GM21717 (cell line): ENCODE results near the gene STX1A.
A peak's percentile ranks its signal among the peaks of the same experiment; 100 is the strongest.

ENCODE experiments used
- ATAC-seq: cut with Tn5 transposase; IDR thresholded peaks from one replicate; pipeline ENCODE4 v1.9.1; 2021; ENCODE audit warnings: mild to moderate bottlenecking, moderate library complexity; ENCODE audit not compliant: unreplicated experiment

The STX1A gene

DNA sequence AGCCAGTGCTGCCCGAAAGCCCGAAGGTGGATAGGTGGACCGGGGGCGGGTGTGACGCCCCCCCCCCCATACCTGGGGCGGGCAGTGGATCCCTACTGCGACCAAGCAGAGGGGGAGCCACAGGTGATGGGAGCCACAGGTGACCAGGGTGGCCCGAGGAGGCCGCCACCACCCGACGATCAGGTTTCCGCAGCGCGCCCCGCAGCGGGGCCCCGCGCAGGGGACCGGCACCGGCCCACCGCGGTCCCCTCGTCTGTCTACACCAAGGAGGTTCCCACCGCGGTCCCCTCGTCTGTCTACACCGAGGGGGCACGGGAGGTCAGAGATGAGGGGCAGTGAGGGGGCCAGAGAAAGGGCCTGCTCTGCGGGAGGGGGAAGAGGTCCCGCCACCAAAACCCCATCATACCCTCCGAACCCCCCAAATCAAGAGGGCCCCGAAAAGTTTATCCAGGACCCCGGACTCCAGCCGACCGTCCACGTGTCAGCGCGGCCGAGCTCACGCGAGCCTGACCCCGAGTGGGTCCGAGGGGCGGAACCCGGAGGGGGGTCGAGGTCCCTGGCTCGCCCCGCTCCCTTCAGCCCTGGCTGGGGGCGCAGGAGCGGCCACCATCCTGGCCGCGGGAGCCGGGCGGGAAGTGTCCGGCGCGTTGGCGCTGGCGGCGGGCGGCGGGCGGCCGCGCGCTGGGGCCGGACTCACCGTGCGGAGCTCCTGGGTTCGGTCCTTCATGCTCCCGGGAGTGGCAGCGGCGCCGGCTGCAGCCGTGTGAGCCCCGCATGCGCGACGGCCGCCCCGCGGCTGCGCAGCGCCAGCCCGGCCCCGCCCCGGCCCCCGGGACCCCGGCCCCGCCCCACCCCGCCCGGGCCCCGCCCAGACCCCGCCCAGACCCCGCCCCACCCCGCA, at the start of gene STX1A:
TSS of gene STX1A (minus strand) at position 765 of the 901 bp plus-strand sequence. CDS start at position 727, 38 bp downstream.
- no peak for ATAC-seq

- ATAC-seq = no peak
Measured at GRCh38 chr7:73768641-73769480, 49.4 kb upstream of the STX1A start.

- no peak for ATAC-seq
Measured at GRCh38 chr7:73766556-73767229, 47.2 kb upstream of the STX1A start.

- no peak for ATAC-seq
Measured at GRCh38 chr7:73762659-73762999, 43.2 kb upstream of the STX1A start.

- ATAC-seq = no peak
Measured at GRCh38 chr7:73761854-73762658, 42.6 kb upstream of the STX1A start.

DNA sequence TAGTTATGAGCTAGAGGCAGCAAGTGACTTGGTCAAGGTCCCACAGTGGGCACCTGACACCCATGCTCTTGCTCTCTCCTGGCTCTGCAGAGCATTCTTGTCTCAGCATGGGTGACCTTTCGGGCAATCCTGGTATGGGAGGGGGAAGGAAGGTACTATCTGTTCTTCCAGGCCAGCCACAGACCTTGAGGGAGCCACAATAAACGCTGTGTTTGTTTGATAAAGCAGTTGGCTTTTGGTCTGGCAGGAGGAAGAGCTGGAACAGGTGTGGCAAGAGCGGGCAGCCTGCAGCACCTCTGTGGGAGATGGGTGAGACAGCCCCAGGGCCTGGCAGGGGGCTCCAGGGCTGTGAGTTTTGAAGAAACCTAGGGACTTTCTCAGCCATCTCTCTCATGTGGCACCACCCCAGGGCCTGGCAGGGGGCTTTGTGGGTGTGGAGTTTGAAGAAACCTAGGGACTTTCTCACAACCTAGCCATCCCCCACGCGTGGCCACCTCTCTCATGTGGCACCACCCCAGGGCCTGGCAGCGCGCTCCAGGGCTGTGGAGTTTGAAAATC, 39.2 kb upstream of the STX1A start:
- ATAC-seq = no peak

DNA sequence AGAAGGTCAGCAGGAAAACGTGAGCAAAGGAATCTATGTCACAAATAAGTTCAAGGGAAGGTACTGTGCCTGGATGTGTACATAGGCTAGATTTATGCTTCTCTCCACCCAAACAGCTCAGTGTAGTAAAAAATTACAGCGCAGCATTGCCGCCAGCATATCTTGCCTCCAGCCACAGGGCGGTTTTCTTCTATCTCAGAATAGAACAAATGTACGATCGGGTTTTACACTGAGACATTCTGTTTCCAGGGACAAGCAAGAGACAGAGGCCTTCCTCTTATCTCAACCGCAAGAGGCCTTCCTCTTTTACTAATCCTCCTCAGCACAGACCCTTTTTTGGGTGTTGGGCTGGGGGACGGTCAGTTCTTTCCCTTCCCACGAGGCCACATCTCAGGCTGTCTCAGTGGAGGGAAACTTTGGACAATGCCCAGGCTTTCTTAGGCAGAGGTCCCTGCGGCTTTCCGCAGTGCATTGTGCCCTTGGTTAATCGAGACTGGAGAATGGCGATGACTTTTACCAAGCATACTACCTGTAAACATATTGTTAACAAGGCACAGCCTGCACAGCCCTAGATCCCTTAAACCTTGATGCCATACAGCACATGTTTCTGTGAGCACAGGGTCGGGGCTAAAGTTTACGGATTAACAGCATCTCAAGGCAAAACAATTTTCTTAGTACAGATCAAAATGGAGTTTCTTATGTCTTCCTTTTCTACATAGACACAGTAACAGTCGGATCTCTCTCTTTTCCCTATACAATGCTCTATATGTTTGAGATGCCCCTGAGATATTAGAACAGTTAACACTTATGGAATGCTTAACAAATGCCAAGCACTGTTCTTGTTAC, 30.7 kb upstream of the STX1A start:
- no peak for ATAC-seq

GRCh38 chr7:73746378-73746777, 26.9 kb upstream of the STX1A start:
- no peak for ATAC-seq

GRCh38 chr7:73742753-73743641, 23.5 kb upstream of the STX1A start:
- ATAC-seq = no peak

DNA sequence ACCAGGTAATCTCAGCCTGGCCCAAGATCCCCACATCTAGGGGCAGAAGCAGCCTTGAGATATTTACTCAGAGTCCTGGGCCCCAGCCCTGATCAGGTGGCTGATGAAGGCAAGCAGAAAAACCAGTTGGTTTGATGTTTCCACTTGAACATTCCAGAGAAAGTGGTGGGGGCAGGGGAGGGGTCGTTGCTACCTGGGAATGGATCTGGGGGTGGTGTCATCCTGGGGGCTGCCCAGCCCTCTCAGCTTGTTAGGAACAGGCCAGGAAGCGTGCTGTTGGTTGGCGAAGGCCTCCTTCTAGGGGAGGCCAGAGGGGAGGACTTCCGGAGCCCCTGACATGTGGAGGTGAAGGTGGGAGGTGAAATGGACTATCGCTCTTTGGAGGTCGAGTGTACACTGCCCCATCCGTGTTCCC, 22.9 kb upstream of the STX1A start:
- no peak for ATAC-seq

- no peak for ATAC-seq
Measured at GRCh38 chr7:73741600-73741999, 22.1 kb upstream of the STX1A start.

DNA sequence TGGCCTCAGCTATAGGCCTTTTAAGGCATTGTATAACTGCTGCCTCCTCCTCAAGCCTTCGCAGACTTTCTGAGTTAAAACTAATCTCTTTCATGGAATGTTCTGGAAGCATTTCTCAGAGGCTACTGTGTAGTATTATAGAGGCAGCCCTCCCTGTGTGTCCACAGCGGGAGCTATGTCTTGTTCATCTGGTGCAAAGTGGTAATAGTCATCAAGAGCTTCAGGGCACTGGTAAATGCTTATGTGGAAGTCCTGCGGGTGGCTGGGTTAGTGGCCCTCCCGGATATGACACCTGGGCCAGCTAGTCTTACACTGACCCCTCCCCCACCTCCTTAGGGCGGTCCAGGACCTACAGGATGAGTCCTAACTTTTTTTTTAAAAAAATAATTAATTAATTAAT, 21.3 kb upstream of the STX1A start:
- no peak for ATAC-seq

- no peak for ATAC-seq
Measured at GRCh38 chr7:73740212-73740611, 20.7 kb upstream of the STX1A start.

GRCh38 chr7:73739387-73739767, 19.9 kb upstream of the STX1A start:
- ATAC-seq = peak; percentile 1

- peak; percentile 76 for ATAC-seq
Measured at GRCh38 chr7:73738612-73739386, 19.3 kb upstream of the STX1A start, which contains the start of gene ABHD11. ABHD11 (minus strand) TSS chr7:73738802; CDS start chr7:73738770, 32 bp downstream.

- ATAC-seq = no peak
Measured at GRCh38 chr7:73738220-73738611, 18.7 kb upstream of the STX1A start.

DNA sequence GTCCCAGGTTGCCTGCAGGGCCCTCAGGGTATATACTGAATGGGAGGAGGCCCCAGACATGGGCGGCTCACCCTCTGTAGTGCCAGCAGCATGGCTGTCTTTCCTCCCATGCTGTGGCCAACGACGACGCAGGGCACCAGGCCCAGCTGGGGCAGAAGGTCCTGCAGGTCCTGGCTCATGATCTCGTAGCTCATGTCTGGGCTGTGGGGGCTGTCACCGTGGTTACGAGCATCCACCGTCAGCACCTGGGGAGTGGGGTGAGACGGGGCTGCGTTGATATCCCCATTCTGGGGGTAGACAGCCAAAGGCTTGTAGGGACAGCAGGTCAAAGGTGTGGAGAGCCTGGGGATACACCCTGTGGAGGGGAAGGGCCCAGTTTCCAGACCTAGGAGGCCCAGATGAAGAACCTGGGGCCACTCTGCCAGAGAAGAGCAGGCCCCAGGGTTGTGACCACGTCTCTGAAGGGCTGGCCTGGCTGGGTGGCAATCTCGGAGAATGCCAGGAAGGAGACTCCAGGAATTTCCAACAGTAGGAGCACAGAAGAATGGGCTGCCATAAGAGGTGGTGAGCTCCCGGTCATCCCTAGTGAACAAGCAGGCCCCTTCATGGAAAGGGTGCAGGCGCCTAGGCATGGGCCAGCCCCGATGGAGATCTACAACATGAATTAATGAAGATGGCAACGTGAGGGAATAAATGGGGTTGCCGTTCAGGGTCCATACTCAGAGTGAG, 18.2 kb upstream of the STX1A start:
- no peak for ATAC-seq
